ENCODE results near the gene FAM217B.

GRCh38 chr20:59996108-59996507 is 55.9 kb downstream of the FAM217B start:
- TF ChIP-seq CTCF (IDR thresholded peaks at IDR 0.05): no peak
- TF ChIP-seq EZH2 (IDR thresholded peaks at IDR 0.05): no peak
- no peak for TF ChIP-seq EZH2phosphoT487 (IDR thresholded peaks at IDR 0.05)

All from neural progenitor cell (in vitro differentiated cells).